Peyer's patch (tissue), 4 donors: Measurements from ENCODE around the gene ST7. TPM values are rescaled to one million over a fixed set of nuclear protein-coding genes. Genes with fewer than 3 reads are reported as not detected.

ENCODE experiments used
- DNase-seq, 3 donors: peaks; one replicate each; pipeline ENCODE4 v3.0.0-alpha.2; 2017 to 2019
- H3K27ac ChIP-seq, 4 donors: fragments of 200-600 bp; sonication (generic); one replicate each; pipeline ENCODE4 v1.5.1; 2016 to 2019
- H3K27me3 ChIP-seq, 2 donors: fragments of 200-600 bp; sonication (generic); one replicate each; pipeline ENCODE4 v1.5.1; 2019
- H3K36me3 ChIP-seq, 3 donors: fragments of 200-600 bp; sonication (generic); one replicate each; pipeline ENCODE4 v1.5.1; 2016 to 2019
- H3K4me1 ChIP-seq, 4 donors: fragments of 200-600 bp; sonication (generic); one replicate each; pipeline ENCODE4 v1.5.1; 2016 to 2019
- H3K4me3 ChIP-seq, 4 donors: fragments of 200-600 bp; sonication (generic); 1 replicate in 3 of 4; 2 replicates in 1 of 4; pipeline ENCODE4 v1.5.1; 2016 to 2019; ENCODE audit warnings: mild to moderate bottlenecking in 1 of 4
- H3K9me3 ChIP-seq, 4 donors: fragments of 200-600 bp; sonication (generic); one replicate each; pipeline ENCODE4 v1.5.1; 2016 to 2019; ENCODE audit warnings: mild to moderate bottlenecking in 1 of 4
- CTCF ChIP-seq, 6 experiments: fragments of 450-650 bp in 4 of 6; fragments of 200-600 bp in 2 of 6; sonication (generic) in 1 of 6; IDR thresholded peaks; one replicate each; pipeline ENCODE4 v1.5.1; 2017 to 2019; ENCODE audit warnings: antibody characterized with exemption in 6 of 6, mild to moderate bottlenecking in 3 of 6, moderate library complexity in 1 of 6
- POLR2A ChIP-seq, 2 donors: fragments of 450-650 bp; IDR thresholded peaks; one replicate each; pipeline ENCODE4 v1.5.1; 2017; ENCODE audit warnings: antibody characterized with exemption in 2 of 2, mild to moderate bottlenecking in 2 of 2, moderate library complexity in 2 of 2
- total RNA-seq, 4 donors: library from RNA; depleted of rRNA; stranded (reverse); fragments of >200 nt; gene quantifications; one replicate each; pipeline ENCODE4 v1.1.0, GENCODE V29; 2016

The ST7 gene
- total RNA-seq, 4 donors from 2014 or later, result 26.8 to 39.6 (median 29.8) TPM

- Histone ChIP-seq H3K36me3 (no peaks in the 10 kb centered on the region), H3K27ac (no peak overlapping the region), H3K4me3 (no peak overlapping the region), H3K27me3 (no peaks in the 10 kb centered on the region), H3K9me3 (no peaks in the 10 kb centered on the region), H3K4me1 (no peaks in the 10 kb centered on the region)
- DNase-seq, result no peak
- TF ChIP-seq CTCF (IDR thresholded peaks at IDR 0.05), result no peak
- TF ChIP-seq POLR2A (IDR thresholded peaks at IDR 0.05), result no peak
Measured at GRCh38 chr7:116977172-116977571, 23.9 kb downstream of the ST7 start.

- Histone ChIP-seq H3K4me1 (no peaks in the 10 kb centered on the region), H3K27me3 (no peaks in the 10 kb centered on the region), H3K9me3 (no peaks in the 10 kb centered on the region), H3K4me3 (no peak overlapping the region), H3K27ac (no peak overlapping the region), H3K36me3 (no peaks in the 10 kb centered on the region)
- TF ChIP-seq CTCF (IDR thresholded peaks at IDR 0.05), result no peak
- TF ChIP-seq POLR2A (IDR thresholded peaks at IDR 0.05), result no peak
- DNase-seq, result no peak
Measured at GRCh38 chr7:116978006-116978405, 24.7 kb downstream of the ST7 start.

- H3K27me3 ChIP-seq, result no peaks in the 10 kb centered on the region
- H3K4me3 ChIP-seq, result no peak overlapping the region
- no peaks in the 10 kb centered on the region for H3K4me1 ChIP-seq
- DNase-seq, result no peak
- TF ChIP-seq POLR2A (IDR thresholded peaks at IDR 0.05), result no peak
- TF ChIP-seq CTCF (IDR thresholded peaks at IDR 0.05), result no peak
- no peaks in the 10 kb centered on the region for H3K9me3 ChIP-seq
- H3K36me3 ChIP-seq, result no peaks in the 10 kb centered on the region
- no peak overlapping the region for H3K27ac ChIP-seq
Measured at GRCh38 chr7:116979430-116979829, 26.1 kb downstream of the ST7 start.

GRCh38 chr7:116980354-116980753, 27.1 kb downstream of the ST7 start:
- DNase-seq, result no peak
- Histone ChIP-seq H3K4me1 (no peaks in the 10 kb centered on the region), H3K9me3 (no peaks in the 10 kb centered on the region), H3K27ac (no peak overlapping the region), H3K36me3 (no peaks in the 10 kb centered on the region), H3K4me3 (no peak overlapping the region), H3K27me3 (no peaks in the 10 kb centered on the region)
- TF ChIP-seq CTCF (IDR thresholded peaks at IDR 0.05) (no peak), POLR2A (IDR thresholded peaks at IDR 0.05) (no peak)

- H3K27ac ChIP-seq, result no peak overlapping the region
- no peak for DNase-seq
- H3K9me3 ChIP-seq, result no peaks in the 10 kb centered on the region
- no peaks in the 10 kb centered on the region for H3K4me1 ChIP-seq
- H3K4me3 ChIP-seq, result no peak overlapping the region
- TF ChIP-seq POLR2A (IDR thresholded peaks at IDR 0.05) (no peak), CTCF (IDR thresholded peaks at IDR 0.05) (no peak)
- no peaks in the 10 kb centered on the region for H3K27me3 ChIP-seq
- H3K36me3 ChIP-seq, result no peaks in the 10 kb centered on the region
Measured at GRCh38 chr7:116981939-116982338, 28.6 kb downstream of the ST7 start.

- Histone ChIP-seq H3K4me3 (no peak overlapping the region), H3K4me1 (no peaks in the 10 kb centered on the region), H3K27me3 (no peaks in the 10 kb centered on the region), H3K27ac (no peak overlapping the region), H3K9me3 (no peaks in the 10 kb centered on the region), H3K36me3 (no peaks in the 10 kb centered on the region)
- TF ChIP-seq CTCF (IDR thresholded peaks at IDR 0.05), result no peak
- no peak for TF ChIP-seq POLR2A (IDR thresholded peaks at IDR 0.05)
- DNase-seq, result no peak
Measured at GRCh38 chr7:116984511-116984910, 31.2 kb downstream of the ST7 start.
